ACC112 (cell line): Measurements from ENCODE around the gene MAEL.
A peak's percentile ranks its signal among the peaks of the same experiment; 100 is the strongest.

Source experiments
- H2AFZ ChIP-seq: fragments of 200-600 bp; sonication (generic); one replicate; pipeline ENCODE4 v1.6.0; 2017; ENCODE audit warnings: antibody characterized with exemption, low read length; ENCODE audit not compliant: unreplicated experiment
- H3K27ac ChIP-seq: fragments of 200-600 bp; sonication (generic); 2 replicates; pipeline ENCODE4 v1.5.1; 2014; ENCODE audit warnings: low read depth, mild to moderate bottlenecking, antibody characterized with exemption, low read length, moderate library complexity
- H3K27me3 ChIP-seq: fragments of 200-600 bp; sonication (generic); 2 replicates; pipeline ENCODE4 v1.6.1; 2014; ENCODE audit warnings: mild to moderate bottlenecking, antibody characterized with exemption, low read length, moderate library complexity, mixed read lengths; ENCODE audit not compliant: insufficient read depth
- H3K36me3 ChIP-seq: fragments of 200-600 bp; sonication (generic); 2 replicates; pipeline ENCODE4 v1.6.1; 2016; ENCODE audit warnings: mild to moderate bottlenecking, antibody characterized with exemption, low read length, moderate library complexity, mixed read lengths; ENCODE audit not compliant: insufficient read depth
- H3K4me1 ChIP-seq: fragments of 200-600 bp; sonication (generic); one replicate; pipeline ENCODE4 v1.6.1; 2016; ENCODE audit warnings: low read length, mixed read lengths; ENCODE audit not compliant: insufficient read depth, unreplicated experiment, control insufficient read depth
- H3K4me3 ChIP-seq: fragments of 200-600 bp; sonication (generic); 2 replicates; pipeline ENCODE4 v1.5.1; 2014; ENCODE audit warnings: mild to moderate bottlenecking, low read depth, low read length
- H3K79me2 ChIP-seq: fragments of 200-600 bp; sonication (generic); one replicate; pipeline ENCODE4 v1.6.0; 2016; ENCODE audit warnings: low read length; ENCODE audit not compliant: control insufficient read depth, unreplicated experiment, insufficient read depth

MAEL gene

GRCh38 chr1:166956057-166956850, 32.8 kb upstream of the MAEL start:
- H3K79me2 ChIP-seq: no peaks in the 10 kb centered on the region
- H3K27me3 ChIP-seq: peaks cover 23% of the 10 kb centered on the region; the same call in 1 of the 2 replicates
- no peak overlapping the region for H3K27ac ChIP-seq
- H3K36me3 ChIP-seq: no peaks in the 10 kb centered on the region
- H2AFZ ChIP-seq: no peak overlapping the region
- H3K4me1 ChIP-seq: no peaks in the 10 kb centered on the region
- no peak overlapping the region for H3K4me3 ChIP-seq

GRCh38 chr1:166956872-166957271, 32.2 kb upstream of the MAEL start:
- no peak overlapping the region for H2AFZ ChIP-seq
- no peaks in the 10 kb centered on the region for H3K79me2 ChIP-seq
- no peak overlapping the region for H3K27ac ChIP-seq
- H3K4me1 ChIP-seq: no peaks in the 10 kb centered on the region
- peaks cover 23% of the 10 kb centered on the region; the same call in 1 of the 2 replicates for H3K27me3 ChIP-seq
- H3K36me3 ChIP-seq: no peaks in the 10 kb centered on the region
- H3K4me3 ChIP-seq: no peak overlapping the region

- no peak overlapping the region for H3K27ac ChIP-seq
- no peak overlapping the region for H3K4me3 ChIP-seq
- peaks cover 23% of the 10 kb centered on the region; the same call in 1 of the 2 replicates for H3K27me3 ChIP-seq
- H3K79me2 ChIP-seq: no peaks in the 10 kb centered on the region
- no peaks in the 10 kb centered on the region for H3K36me3 ChIP-seq
- H2AFZ ChIP-seq: no peak overlapping the region
- H3K4me1 ChIP-seq: no peaks in the 10 kb centered on the region
Measured at GRCh38 chr1:166960858-166961474, 28.1 kb upstream of the MAEL start.

DNA sequence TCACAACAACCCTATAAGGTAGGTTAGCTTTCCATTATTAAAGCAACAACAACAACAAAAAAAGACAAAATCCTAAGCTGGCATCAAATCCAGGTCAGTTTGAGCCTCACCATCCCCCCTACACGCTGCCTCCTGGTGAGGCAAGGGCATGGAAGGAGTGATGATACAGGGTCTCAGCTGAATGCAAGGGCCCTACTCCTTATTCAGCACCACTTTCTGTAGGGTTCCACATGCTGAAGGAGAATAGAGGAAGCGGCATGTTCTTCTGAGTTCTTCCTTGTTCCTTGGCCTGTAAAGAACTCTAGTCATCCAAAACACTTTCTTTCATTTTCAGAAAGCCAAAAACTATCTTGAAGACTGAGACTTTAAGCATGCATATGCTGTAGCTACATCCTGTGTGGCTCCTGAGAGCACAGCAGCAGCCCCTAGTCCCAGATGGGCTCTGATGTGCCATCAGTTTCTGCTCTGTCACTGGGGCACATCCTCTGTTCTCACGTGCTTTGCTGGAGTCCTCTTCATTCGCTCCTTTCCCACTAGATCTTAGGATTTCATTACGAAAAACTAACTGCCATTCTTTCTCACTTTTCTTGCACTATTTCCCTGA, 19.9 kb upstream of the MAEL start:
- Histone ChIP-seq H2AFZ (no peak overlapping the region), H3K4me3 (no peak overlapping the region), H3K79me2 (no peaks in the 10 kb centered on the region), H3K36me3 (no peaks in the 10 kb centered on the region), H3K4me1 (no peaks in the 10 kb centered on the region), H3K27me3 (peaks cover 75% of the 10 kb centered on the region), H3K27ac (no peak overlapping the region)

- H3K79me2 ChIP-seq: no peaks in the 10 kb centered on the region
- H3K4me3 ChIP-seq: no peak overlapping the region
- peaks cover 4% of the 10 kb centered on the region for H3K4me1 ChIP-seq
- H3K27ac ChIP-seq: no peak overlapping the region
- H3K27me3 ChIP-seq: peaks cover 84% of the 10 kb centered on the region
- H3K36me3 ChIP-seq: no peaks in the 10 kb centered on the region
- H2AFZ ChIP-seq: no peak overlapping the region
Measured at GRCh38 chr1:166971252-166971651, 17.8 kb upstream of the MAEL start.

GRCh38 chr1:166972193-166972592, 16.9 kb upstream of the MAEL start:
- Histone ChIP-seq H2AFZ (no peak overlapping the region), H3K4me1 (peaks cover 4% of the 10 kb centered on the region), H3K36me3 (no peaks in the 10 kb centered on the region), H3K27ac (no peak overlapping the region), H3K79me2 (no peaks in the 10 kb centered on the region), H3K27me3 (peaks cover 86% of the 10 kb centered on the region), H3K4me3 (no peak overlapping the region)

- no peak overlapping the region for H3K27ac ChIP-seq
- no peak overlapping the region for H2AFZ ChIP-seq
- peaks cover 88% of the 10 kb centered on the region for H3K27me3 ChIP-seq
- H3K36me3 ChIP-seq: no peaks in the 10 kb centered on the region
- H3K79me2 ChIP-seq: no peaks in the 10 kb centered on the region
- H3K4me1 ChIP-seq: peaks cover 4% of the 10 kb centered on the region
- H3K4me3 ChIP-seq: no peak overlapping the region
Measured at GRCh38 chr1:166972826-166973225, 16.3 kb upstream of the MAEL start.

GRCh38 chr1:166974647-166975345, 14.3 kb upstream of the MAEL start:
- peaks cover 93% of the 10 kb centered on the region for H3K27me3 ChIP-seq

DNA sequence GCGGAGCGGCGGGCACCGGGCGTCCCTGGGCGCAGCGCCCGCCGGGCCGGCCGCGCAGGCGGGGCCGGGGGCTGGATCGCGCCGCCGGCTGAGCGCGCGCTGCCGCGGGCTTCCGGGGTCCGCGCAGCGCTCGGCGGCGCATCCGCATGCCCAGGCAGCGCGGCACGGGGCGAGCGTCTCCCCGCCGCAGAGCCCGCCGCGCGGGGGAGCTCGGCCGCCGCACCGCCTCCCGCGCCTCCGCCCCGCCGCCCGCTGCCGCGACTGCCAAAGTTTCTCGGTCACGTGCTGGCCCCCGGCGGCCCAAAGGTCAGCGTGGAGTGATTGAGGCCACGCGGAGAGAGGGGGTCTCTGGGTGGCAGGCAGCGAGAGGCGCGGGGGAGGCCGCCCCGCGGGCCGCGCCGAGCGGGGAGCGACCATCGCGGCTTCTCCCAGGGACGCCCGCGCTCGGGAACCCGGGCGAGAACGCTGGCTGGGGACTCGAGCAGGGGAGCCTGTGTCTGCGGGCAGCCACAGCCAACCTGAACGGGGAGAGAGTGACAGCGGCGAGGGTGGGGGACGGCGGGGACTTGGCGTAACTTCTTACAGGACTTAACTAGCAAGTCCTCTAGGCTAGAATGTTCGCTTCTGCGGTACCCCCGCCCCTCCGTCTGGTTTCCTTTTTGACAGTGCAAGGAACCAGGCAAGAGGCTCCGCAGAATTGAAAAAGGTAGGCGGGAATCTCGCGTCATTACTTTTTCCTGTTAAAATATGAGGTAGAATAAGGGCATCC, 13.5 kb upstream of the MAEL start, which contains the start of gene ILDR2:
Gene ILDR2 (minus strand): TSS at position 180 of the 769 bp plus-strand sequence. CDS start 272 bp downstream, outside the sequence.
- Histone ChIP-seq H3K36me3 (no peaks in the 10 kb centered on the region), H3K4me1 (peaks cover 4% of the 10 kb centered on the region), H3K27me3 (peaks cover 88% of the 10 kb centered on the region), H3K27ac (no peak within 1 kb of the TSS), H3K4me3 (peak within 1 kb of the TSS; percentile 79), H3K79me2 (no peaks in the 10 kb centered on the region), H2AFZ (peak within 1 kb of the TSS; percentile 77)

More at GRCh38 chr1:166974647-166975345, 14.3 kb upstream of the MAEL start:
- H3K4me3 ChIP-seq: peak overlapping the region; percentile 64
- peaks cover 4% of the 10 kb centered on the region for H3K4me1 ChIP-seq
- H2AFZ ChIP-seq: no peak overlapping the region
- no peaks in the 10 kb centered on the region for H3K36me3 ChIP-seq
- no peaks in the 10 kb centered on the region for H3K79me2 ChIP-seq
- no peak overlapping the region for H3K27ac ChIP-seq

GRCh38 chr1:166977951-166978350, 11.1 kb upstream of the MAEL start:
- no peak overlapping the region for H3K4me3 ChIP-seq
- H2AFZ ChIP-seq: no peak overlapping the region
- H3K27me3 ChIP-seq: peaks cover 77% of the 10 kb centered on the region

More at GRCh38 chr1:166977951-166978350, 11.1 kb upstream of the MAEL start:
- peaks cover 4% of the 10 kb centered on the region for H3K4me1 ChIP-seq
- H3K36me3 ChIP-seq: no peaks in the 10 kb centered on the region
- H3K79me2 ChIP-seq: no peaks in the 10 kb centered on the region
- no peak overlapping the region for H3K27ac ChIP-seq
